PC-9 (cell line): ENCODE results near the gene BOC. TPM values are rescaled to one million over a fixed set of nuclear protein-coding genes. Genes with fewer than 3 reads are reported as not detected.

ENCODE experiments used
- BruUV-seq: library from RNA; stranded (reverse); fragments of 400-500 nt; replicated peaks from 2 replicates; lab custom pipeline; 2021; lab: Mats Ljungman, UMichigan
- CTCF ChIA-PET: fragments of 300-600 bp; sonication (Branson Sonifier 250); formaldehyde crosslinking; loops from one replicate; lab custom pipeline; 2022; ENCODE audit warnings: antibody characterized with exemption; lab: Charles Lee
- POLR2A ChIA-PET: fragments of 300-600 bp; sonication (Branson Sonifier 250); formaldehyde crosslinking; loops from one replicate; lab custom pipeline; 2022; ENCODE audit warnings: antibody characterized with exemption; ENCODE audit not compliant: unreplicated experiment; lab: Charles Lee
- DNase-seq, 2 experiments: peaks; one replicate each; pipeline versions ENCODE4 v3.0.0 to v3.0.0-alpha.2; 2015 to 2022; ENCODE audit warnings: mixed read lengths in 1 of 2
- H2AFZ ChIP-seq: fragments of 200-600 bp; sonication (generic); 2 replicates; pipeline ENCODE4 v1.8.1; 2017; ENCODE audit warnings: antibody characterized with exemption
- H3F3A ChIP-seq: fragments of 200-600 bp; sonication (generic); 2 replicates; pipeline ENCODE4 v1.8.1; 2017; ENCODE audit warnings: antibody characterized with exemption, mild to moderate bottlenecking, low read depth; ENCODE audit not compliant: insufficient read depth
- H3K27ac ChIP-seq: fragments of 200-600 bp; sonication (generic); 2 replicates; pipeline ENCODE4 v1.6.1; 2016; ENCODE audit warnings: mixed run types
- H3K27me3 ChIP-seq: fragments of 200-600 bp; sonication (generic); 2 replicates; pipeline ENCODE4 v1.6.1; 2016; ENCODE audit warnings: low read depth, mixed run types; ENCODE audit not compliant: insufficient read depth
- H3K36me3 ChIP-seq: fragments of 200-600 bp; sonication (generic); 2 replicates; pipeline ENCODE4 v1.6.1; 2016; ENCODE audit warnings: low read depth, mixed run types
- H3K4me1 ChIP-seq: fragments of 200-600 bp; sonication (generic); replicated peaks from 2 replicates; pipeline ENCODE4 v1.6.1; 2016; ENCODE audit warnings: mixed run types; ENCODE audit not compliant: insufficient read depth
- H3K4me2 ChIP-seq: fragments of 200-600 bp; sonication (generic); 2 replicates; pipeline ENCODE4 v1.6.1; 2017; ENCODE audit warnings: mixed run types
- H3K4me3 ChIP-seq: fragments of 200-600 bp; sonication (generic); 2 replicates; pipeline ENCODE4 v1.6.1; 2016; ENCODE audit warnings: mixed run types
- H3K79me2 ChIP-seq: fragments of 200-600 bp; sonication (generic); 2 replicates; pipeline ENCODE4 v1.6.1; 2017; ENCODE audit warnings: low read depth, mixed run types
- H3K9me2 ChIP-seq: fragments of 200-600 bp; sonication (generic); 2 replicates; pipeline ENCODE4 v1.8.1; 2017; ENCODE audit warnings: mild to moderate bottlenecking; ENCODE audit not compliant: insufficient read depth
- H3K9me3 ChIP-seq: fragments of 200-600 bp; sonication (generic); 2 replicates; pipeline ENCODE4 v1.8.1; 2016; ENCODE audit warnings: low read depth; ENCODE audit not compliant: insufficient read depth
- H4K20me1 ChIP-seq: fragments of 200-600 bp; sonication (generic); 2 replicates; pipeline ENCODE4 v1.8.1; 2017; ENCODE audit not compliant: insufficient read depth
- CTCF ChIP-seq: fragments of 200-600 bp; sonication (generic); conservative IDR thresholded peaks from 2 replicates; pipeline ENCODE4 v1.6.1; 2017; ENCODE audit warnings: mixed run types, antibody characterized with exemption, mild to moderate bottlenecking, moderate library complexity
- EZH2 ChIP-seq: fragments of 200-600 bp; sonication (generic); IDR thresholded peaks from 2 replicates; pipeline ENCODE4 v1.8.0; 2017; ENCODE audit warnings: antibody characterized with exemption, low read depth
- intact Hi-C: fragments of 100-400 bp; cut with micrococcal nuclease; formaldehyde crosslinking; loops from one replicate; pipeline ENCODE4 v1.10.0; 2022; ENCODE audit not compliant: unreplicated experiment
- total RNA-seq: library from RNA; stranded (reverse); gene quantifications from 2 replicates; pipeline ENCODE4 v1.2.3, GENCODE V29; 2021

Gene BOC
- total RNA-seq, 1 experiment from 2014 or later = 3.0 TPM

- Histone ChIP-seq H3K27me3 (0 out of 2 replicates have a peak, but pooled peaks cover 4% of the 10 kb centered on the region), H3K27ac (no peak overlapping the region), H3K36me3 (no peaks in the 10 kb centered on the region), H3K9me3 (no peaks in the 10 kb centered on the region), H3K9me2 (no peaks in the 10 kb centered on the region), H3K79me2 (no peaks in the 10 kb centered on the region), H3K4me3 (no peak overlapping the region), H3K4me2 (no peak overlapping the region), H4K20me1 (no peaks in the 10 kb centered on the region), H2AFZ (no peak overlapping the region), H3F3A (no peaks in the 10 kb centered on the region), H3K4me1 (no peaks in the 10 kb centered on the region)
- no TSS peak for BruUV-seq
- CTCF ChIA-PET = no interaction called here
- intact Hi-C loops = no loop called here
- POLR2A ChIA-PET = no interaction called here
- TF ChIP-seq CTCF (no peak), EZH2 (no peak)
- DNase-seq = no peak
Observed at GRCh38 chr3:113200946-113201345, 10.4 kb upstream of the BOC start.

- intact Hi-C loops = no loop called here
- Histone ChIP-seq H3K4me3 (no peak overlapping the region), H3F3A (no peaks in the 10 kb centered on the region), H3K4me1 (no peaks in the 10 kb centered on the region), H3K9me3 (no peaks in the 10 kb centered on the region), H3K79me2 (no peaks in the 10 kb centered on the region), H3K9me2 (no peaks in the 10 kb centered on the region), H3K27ac (no peak overlapping the region), H3K4me2 (no peak overlapping the region), H4K20me1 (no peaks in the 10 kb centered on the region), H3K27me3 (0 out of 2 replicates have a peak, but pooled peaks cover 4% of the 10 kb centered on the region), H2AFZ (no peak overlapping the region), H3K36me3 (no peaks in the 10 kb centered on the region)
- no peak for TF ChIP-seq EZH2
- no peak for TF ChIP-seq CTCF
- CTCF ChIA-PET = no interaction called here
- BruUV-seq = no TSS peak
- no peak for DNase-seq
- POLR2A ChIA-PET = no interaction called here
Observed at GRCh38 chr3:113204371-113204770, 7.0 kb upstream of the BOC start.

GRCh38 chr3:113205481-113205880, 5.9 kb upstream of the BOC start:
- CTCF ChIA-PET = no interaction called here

More at GRCh38 chr3:113205481-113205880, 5.9 kb upstream of the BOC start:
- H3K27me3 ChIP-seq = 0 out of 2 replicates have a peak, but pooled peaks cover 4% of the 10 kb centered on the region
- no peaks in the 10 kb centered on the region for H3K4me1 ChIP-seq
- TF ChIP-seq CTCF = no peak
- no peak for TF ChIP-seq EZH2
- H2AFZ ChIP-seq = no peak overlapping the region
- POLR2A ChIA-PET = no interaction called here
- no peak overlapping the region for H3K4me2 ChIP-seq
- H3F3A ChIP-seq = no peaks in the 10 kb centered on the region; the same call in 1 of the 2 replicates
- no TSS peak for BruUV-seq
- no peaks in the 10 kb centered on the region for H3K9me2 ChIP-seq
- H3K79me2 ChIP-seq = no peaks in the 10 kb centered on the region
- no peak overlapping the region for H3K27ac ChIP-seq
- intact Hi-C loops = no loop called here
- no peaks in the 10 kb centered on the region for H3K36me3 ChIP-seq
- DNase-seq = no peak
- H3K9me3 ChIP-seq = no peaks in the 10 kb centered on the region
- no peak overlapping the region for H3K4me3 ChIP-seq
- no peaks in the 10 kb centered on the region for H4K20me1 ChIP-seq
